Measurements from ENCODE around the gene BSG.

The BSG gene

DNA sequence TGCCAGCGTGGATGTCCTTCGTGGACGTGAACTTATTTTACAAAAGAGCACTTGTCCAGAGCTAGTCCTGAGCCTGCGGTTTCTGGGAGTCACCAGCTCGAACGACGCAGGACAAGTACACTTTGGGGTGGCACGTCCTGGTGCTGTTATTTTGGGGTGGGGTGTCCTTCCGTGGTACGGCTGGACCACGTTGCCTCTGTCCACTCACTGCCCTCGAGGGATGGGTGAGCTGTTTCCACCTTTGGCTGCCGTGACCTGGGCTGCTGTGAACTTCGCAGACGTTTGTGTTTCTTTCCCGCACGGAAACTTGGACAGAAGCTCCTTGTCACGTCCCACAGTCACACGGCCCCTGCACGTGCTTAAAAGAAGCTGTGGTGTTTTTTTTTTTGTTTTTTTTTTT lies 17.6 kb upstream of the BSG start:
- H3K27me3 ChIP-seq = peaks cover 0 to 20% of the 10 kb centered on the region in 2 donors
- no peak overlapping the region for H3K4me3 ChIP-seq
- no peaks in the 10 kb centered on the region for H3K9me3 ChIP-seq
- TF ChIP-seq, protein P1, sequence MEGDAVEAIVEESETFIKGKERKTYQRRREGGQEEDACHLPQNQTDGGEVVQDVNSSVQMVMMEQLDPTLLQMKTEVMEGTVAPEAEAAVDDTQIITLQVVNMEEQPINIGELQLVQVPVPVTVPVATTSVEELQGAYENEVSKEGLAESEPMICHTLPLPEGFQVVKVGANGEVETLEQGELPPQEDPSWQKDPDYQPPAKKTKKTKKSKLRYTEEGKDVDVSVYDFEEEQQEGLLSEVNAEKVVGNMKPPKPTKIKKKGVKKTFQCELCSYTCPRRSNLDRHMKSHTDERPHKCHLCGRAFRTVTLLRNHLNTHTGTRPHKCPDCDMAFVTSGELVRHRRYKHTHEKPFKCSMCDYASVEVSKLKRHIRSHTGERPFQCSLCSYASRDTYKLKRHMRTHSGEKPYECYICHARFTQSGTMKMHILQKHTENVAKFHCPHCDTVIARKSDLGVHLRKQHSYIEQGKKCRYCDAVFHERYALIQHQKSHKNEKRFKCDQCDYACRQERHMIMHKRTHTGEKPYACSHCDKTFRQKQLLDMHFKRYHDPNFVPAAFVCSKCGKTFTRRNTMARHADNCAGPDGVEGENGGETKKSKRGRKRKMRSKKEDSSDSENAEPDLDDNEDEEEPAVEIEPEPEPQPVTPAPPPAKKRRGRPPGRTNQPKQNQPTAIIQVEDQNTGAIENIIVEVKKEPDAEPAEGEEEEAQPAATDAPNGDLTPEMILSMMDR (IDR thresholded peaks at IDR 0.05) = no peak
- intact Hi-C loops (cut with DNase I; ENCODE audit: low total_unique reads) = no loop called here
- H3K4me1 ChIP-seq = peaks cover 0 to 12% (median 0%) of the 10 kb centered on the region in 4 donors
- H3K27ac ChIP-seq = no peak overlapping the region
- no peaks in the 10 kb centered on the region for H3K36me3 ChIP-seq
- DNase-seq = no peak

DNA sequence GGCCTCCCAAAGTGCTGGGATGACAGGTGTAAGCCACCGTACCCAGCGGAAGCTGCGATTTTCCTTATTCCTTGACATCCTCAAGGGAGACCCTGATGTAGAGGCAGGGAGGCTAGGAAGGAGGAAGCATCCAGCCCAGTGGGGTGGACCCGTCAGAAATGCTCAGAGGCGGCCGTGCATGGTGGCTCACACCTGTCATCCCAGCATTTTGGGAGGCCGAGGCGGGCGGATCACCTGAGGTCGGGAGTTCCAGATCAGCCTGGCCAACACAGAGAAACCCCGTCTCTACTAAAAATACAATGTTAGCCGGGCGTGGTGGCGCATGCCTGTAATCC lies 17.0 kb upstream of the BSG start:
- Histone ChIP-seq H3K27me3 (peaks cover 0 to 20% of the 10 kb centered on the region in 2 donors), H3K9me3 (no peaks in the 10 kb centered on the region), H3K4me1 (peaks cover 0 to 12% (median 0%) of the 10 kb centered on the region in 4 donors), H3K4me3 (no peak overlapping the region), H3K36me3 (no peaks in the 10 kb centered on the region), H3K27ac (no peak overlapping the region)
- intact Hi-C loops (cut with DNase I; ENCODE audit: low total_unique reads) = no loop called here
- no peak for DNase-seq
- TF ChIP-seq, protein P1 (IDR thresholded peaks at IDR 0.05) = no peak

DNA sequence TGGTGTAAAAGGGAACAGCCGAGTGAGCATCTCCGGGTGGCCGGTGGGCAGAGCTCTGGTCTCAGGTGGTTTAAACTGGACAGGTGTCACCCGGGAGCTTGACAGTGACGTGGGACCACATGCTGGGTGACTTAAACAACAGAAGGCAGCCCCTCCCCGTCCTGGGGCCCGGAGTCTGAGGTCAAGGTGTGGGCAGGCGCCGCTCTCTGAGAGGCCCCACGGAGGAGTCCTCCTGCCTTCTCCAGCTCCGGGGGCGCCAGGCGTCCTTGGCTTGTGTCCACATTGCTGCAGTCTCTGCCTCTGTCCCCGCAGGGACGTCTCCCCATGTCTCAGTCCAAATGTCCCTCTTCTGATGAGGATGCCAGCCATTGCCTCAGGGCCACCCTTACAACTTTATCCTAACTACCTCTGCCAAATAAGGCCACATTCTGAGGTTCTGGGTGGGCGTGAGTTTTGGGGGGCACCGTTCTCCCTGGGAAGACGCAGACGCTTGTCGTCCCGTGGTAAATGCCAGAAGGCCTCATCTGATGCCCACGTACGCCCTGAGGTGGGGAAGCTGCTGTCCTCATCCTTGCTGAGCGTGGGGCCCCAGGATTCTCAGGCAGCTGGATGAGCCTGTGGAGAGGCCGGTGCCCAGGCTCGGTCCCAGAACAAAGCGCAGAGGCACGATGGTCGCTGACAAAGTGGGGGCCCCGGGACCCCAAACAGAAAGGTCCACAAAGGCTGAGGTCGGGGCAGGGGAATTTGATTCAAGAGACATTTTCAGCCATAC lies 15.6 kb upstream of the BSG start:
- Histone ChIP-seq H3K4me3 (no peak overlapping the region), H3K4me1 (peaks cover 0 to 7% (median 0%) of the 10 kb centered on the region in 4 donors), H3K36me3 (no peaks in the 10 kb centered on the region), H3K27ac (no peak overlapping the region), H3K9me3 (no peaks in the 10 kb centered on the region), H3K27me3 (peaks cover 0 to 20% of the 10 kb centered on the region in 2 donors)
- TF ChIP-seq, protein P1 (IDR thresholded peaks at IDR 0.05) = no peak
- no peak for DNase-seq
- intact Hi-C loops (cut with DNase I; ENCODE audit: low total_unique reads) = no loop called here

DNA sequence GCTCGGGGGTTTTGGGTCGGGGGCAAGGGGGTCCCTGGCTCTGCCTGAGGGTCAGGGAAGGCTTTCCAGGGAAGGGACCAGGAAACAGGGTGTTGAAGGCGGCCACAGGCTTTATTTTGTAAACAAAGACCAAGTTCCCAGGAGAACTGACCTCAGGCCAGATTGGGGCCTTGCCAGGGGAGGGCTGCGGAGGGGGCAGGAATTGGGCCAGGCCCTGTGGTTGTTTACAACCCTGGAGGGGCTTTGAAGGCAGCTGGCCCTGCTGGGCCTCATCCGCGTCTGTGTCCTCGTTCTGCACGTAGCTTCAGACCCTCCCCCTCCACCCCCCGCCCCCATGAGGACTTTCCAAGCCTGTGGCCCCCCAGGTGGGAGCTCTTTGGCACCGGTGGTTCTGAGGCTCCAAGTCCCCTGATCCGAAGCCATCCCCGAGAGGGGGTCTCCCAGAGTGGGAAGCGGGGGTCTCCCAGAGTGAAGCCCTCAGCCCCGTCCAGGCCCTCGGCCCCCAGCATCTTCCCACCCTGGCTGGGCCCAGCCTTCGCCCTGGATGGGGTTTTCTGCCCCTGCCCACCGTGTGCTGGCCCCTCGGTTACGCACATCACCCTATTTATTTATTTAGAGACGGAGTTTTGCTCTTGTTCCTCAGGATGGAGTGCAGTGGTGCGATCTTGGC lies 13.5 kb upstream of the BSG start:
- TF ChIP-seq, protein P1 (IDR thresholded peaks at IDR 0.05) = no peak
- H3K27me3 ChIP-seq = peaks cover 0 to 20% of the 10 kb centered on the region in 2 donors
- peaks cover 0 to 7% (median 0%) of the 10 kb centered on the region in 4 donors for H3K4me1 ChIP-seq
- no peak overlapping the region for H3K27ac ChIP-seq
- H3K4me3 ChIP-seq = no peak overlapping the region
- no peak for DNase-seq
- no peaks in the 10 kb centered on the region for H3K36me3 ChIP-seq
- intact Hi-C loops (cut with DNase I; ENCODE audit: low total_unique reads) = no loop called here
- H3K9me3 ChIP-seq = no peaks in the 10 kb centered on the region

DNA sequence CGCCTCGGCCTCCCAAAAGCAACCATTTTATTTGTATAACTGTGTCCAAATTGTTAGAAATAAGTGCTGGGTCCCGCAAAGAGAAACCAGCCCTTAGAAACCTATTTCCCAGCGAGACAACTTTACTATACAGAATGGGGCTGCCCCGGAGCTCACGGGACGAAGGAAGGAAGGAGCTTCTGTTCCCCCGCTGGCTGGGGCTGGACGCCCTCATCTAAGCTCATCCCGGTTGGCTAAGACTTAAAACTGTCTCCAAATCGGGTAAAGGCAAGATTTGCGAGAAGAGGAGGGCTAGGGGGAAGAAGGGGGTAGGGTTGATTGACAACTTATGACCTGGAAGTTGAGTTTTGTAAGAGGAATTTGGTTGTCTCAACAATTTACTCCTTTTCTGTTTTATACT lies 12.3 kb upstream of the BSG start:
- no peak overlapping the region for H3K4me3 ChIP-seq
- TF ChIP-seq, protein P1 (IDR thresholded peaks at IDR 0.05) = no peak

More for the DNA sequence above, 12.3 kb upstream of the BSG start:
- Histone ChIP-seq H3K9me3 (no peaks in the 10 kb centered on the region), H3K27me3 (peaks cover 0 to 20% of the 10 kb centered on the region in 2 donors), H3K4me1 (peaks cover 0 to 7% (median 0%) of the 10 kb centered on the region in 4 donors), H3K27ac (no peak overlapping the region), H3K36me3 (no peaks in the 10 kb centered on the region)
- no peak for DNase-seq
- intact Hi-C loops (cut with DNase I; ENCODE audit: low total_unique reads) = no loop called here
